Loucy (cell line): ENCODE measurements around the gene CPNE9.

Source experiments
- H2AFZ ChIP-seq: fragments of 200-600 bp; sonication (generic); 2 replicates; pipeline ENCODE4 v1.6.0; 2016; ENCODE audit warnings: antibody characterized with exemption, mild to moderate bottlenecking, low read length, moderate library complexity
- H3F3A ChIP-seq: fragments of 200-600 bp; 2 replicates; pipeline ENCODE4 v1.6.0; 2016; ENCODE audit warnings: antibody characterized with exemption, low read depth, mild to moderate bottlenecking
- H3K27me3 ChIP-seq: fragments of 200-600 bp; sonication (generic); 2 replicates; pipeline ENCODE4 v1.6.1; 2014; ENCODE audit warnings: low read length, mild to moderate bottlenecking; ENCODE audit not compliant: insufficient read depth, poor library complexity, severe bottlenecking
- H3K36me3 ChIP-seq: fragments of 200-600 bp; sonication (generic); 2 replicates; pipeline ENCODE4 v1.6.1; 2016; ENCODE audit warnings: low read length; ENCODE audit not compliant: insufficient read depth
- H3K4me1 ChIP-seq: fragments of 200-600 bp; sonication (generic); 2 replicates; pipeline ENCODE4 v1.5.1; 2014; ENCODE audit warnings: low read length, mild to moderate bottlenecking; ENCODE audit not compliant: insufficient read depth, poor library complexity, severe bottlenecking
- H3K4me2 ChIP-seq: fragments of 200-600 bp; sonication (generic); 2 replicates; pipeline ENCODE4 v1.6.0; 2014; ENCODE audit warnings: antibody characterized with exemption, low read length, low read depth, mild to moderate bottlenecking; ENCODE audit not compliant: poor library complexity, severe bottlenecking
- H3K4me3 ChIP-seq: fragments of 200-600 bp; sonication (generic); 2 replicates; pipeline ENCODE4 v1.5.1; 2014; ENCODE audit warnings: low read length, mild to moderate bottlenecking, mixed read lengths; ENCODE audit not compliant: poor library complexity, severe bottlenecking
- H3K79me2 ChIP-seq: fragments of 200-600 bp; sonication (generic); 2 replicates; pipeline ENCODE4 v1.6.1; 2014; ENCODE audit warnings: low read length; ENCODE audit not compliant: insufficient read depth
- H3K9ac ChIP-seq: fragments of 200-600 bp; sonication (generic); 2 replicates; pipeline ENCODE4 v1.6.0; 2014; ENCODE audit warnings: mild to moderate bottlenecking, low read depth, low read length, moderate library complexity; ENCODE audit not compliant: poor library complexity, severe bottlenecking
- H3K9me2 ChIP-seq: fragments of 200-600 bp; sonication (generic); replicated peaks from 2 replicates; pipeline ENCODE4 v1.6.1; 2016; ENCODE audit warnings: low read depth, low read length, mixed read lengths
- H3K9me3 ChIP-seq: fragments of 200-600 bp; sonication (generic); 2 replicates; pipeline ENCODE4 v1.6.1; 2014; ENCODE audit warnings: mild to moderate bottlenecking, antibody characterized with exemption, low read length, low read depth; ENCODE audit not compliant: insufficient read depth
- H4K20me1 ChIP-seq: fragments of 200-600 bp; sonication (generic); 2 replicates; pipeline ENCODE4 v1.6.0; 2014; ENCODE audit warnings: antibody characterized with exemption, low read length, mild to moderate bottlenecking; ENCODE audit not compliant: insufficient read depth, poor library complexity, severe bottlenecking
- CTCF ChIP-seq: fragments of 200-600 bp; sonication (generic); conservative IDR thresholded peaks from 2 replicates; pipeline ENCODE4 v1.5.1; 2014; ENCODE audit warnings: mild to moderate bottlenecking, antibody characterized with exemption, low read length
- EZH2phosphoT487 ChIP-seq: fragments of 200-600 bp; IDR thresholded peaks from 2 replicates; pipeline ENCODE4 v1.6.1; 2018; ENCODE audit warnings: antibody characterized with exemption, mild to moderate bottlenecking, moderate library complexity, borderline replicate concordance

CPNE9 gene

DNA sequence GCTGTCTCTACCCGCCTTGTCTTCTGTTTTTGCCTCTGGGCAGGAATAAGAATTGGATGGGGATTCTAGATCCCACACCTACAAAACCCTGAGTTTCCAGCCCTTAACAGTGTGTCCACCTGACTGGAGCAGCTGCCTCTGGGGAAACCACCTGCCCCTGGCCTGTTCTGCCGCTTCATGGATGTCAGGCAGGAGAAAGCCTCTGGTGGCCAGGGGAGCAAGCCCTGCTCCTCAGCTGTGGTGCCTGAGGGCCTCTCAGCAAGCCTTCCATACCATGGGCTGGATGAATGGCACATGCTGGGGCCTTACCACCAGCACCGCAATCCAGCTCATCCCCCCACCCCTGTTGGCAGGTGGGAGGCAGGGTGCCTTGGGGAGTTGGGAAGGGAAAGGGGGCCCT, 5.3 kb upstream of the CPNE9 start:
- Histone ChIP-seq H3K4me1 (no peaks in the 10 kb centered on the region), H3K4me3 (no peak overlapping the region), H3K9me3 (no peaks in the 10 kb centered on the region), H3K9ac (no peak overlapping the region), H3K36me3 (peaks cover 13% of the 10 kb centered on the region; the same call in 1 of the 2 replicates), H3F3A (no peaks in the 10 kb centered on the region), H2AFZ (no peak overlapping the region), H3K79me2 (no peaks in the 10 kb centered on the region), H3K27me3 (no peaks in the 10 kb centered on the region), H4K20me1 (no peaks in the 10 kb centered on the region), H3K4me2 (no peak overlapping the region), H3K9me2 (no peaks in the 10 kb centered on the region)
- no peak for TF ChIP-seq EZH2phosphoT487
- no peak for TF ChIP-seq CTCF

DNA sequence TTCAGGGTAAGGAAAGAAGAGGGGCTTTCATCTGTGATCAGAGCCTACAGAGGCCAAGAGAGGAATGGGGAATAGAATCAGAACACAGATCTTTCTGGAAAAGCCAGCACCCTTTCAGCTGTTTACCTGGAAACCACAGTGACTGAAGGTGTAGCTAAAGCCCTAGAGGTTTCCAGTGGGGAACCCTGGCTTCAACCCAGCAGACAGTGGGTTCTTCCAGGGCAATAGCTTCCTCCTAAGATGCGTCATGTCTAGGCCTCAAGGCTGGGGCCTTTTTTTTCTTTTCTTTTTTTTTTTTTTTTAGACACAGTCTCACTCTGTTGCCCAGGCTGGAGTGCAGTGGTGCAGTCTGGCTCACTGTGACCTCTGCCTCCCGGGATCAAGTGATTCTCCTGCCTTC, 3.1 kb upstream of the CPNE9 start:
- H3K4me1 ChIP-seq = no peaks in the 10 kb centered on the region
- no peaks in the 10 kb centered on the region for H3F3A ChIP-seq
- no peak overlapping the region for H3K9ac ChIP-seq
- no peaks in the 10 kb centered on the region for H3K9me3 ChIP-seq
- no peak overlapping the region for H3K4me3 ChIP-seq
- H4K20me1 ChIP-seq = no peaks in the 10 kb centered on the region
- no peaks in the 10 kb centered on the region for H3K9me2 ChIP-seq
- H3K4me2 ChIP-seq = no peak overlapping the region
- H2AFZ ChIP-seq = no peak overlapping the region
- no peaks in the 10 kb centered on the region for H3K79me2 ChIP-seq
- H3K36me3 ChIP-seq = peaks cover 13% of the 10 kb centered on the region; the same call in 1 of the 2 replicates
- H3K27me3 ChIP-seq = no peaks in the 10 kb centered on the region
- no peak for TF ChIP-seq CTCF
- TF ChIP-seq EZH2phosphoT487 = no peak

GRCh38 chr3:9701006-9701405, 2.6 kb upstream of the CPNE9 start:
- TF ChIP-seq CTCF (no peak), EZH2phosphoT487 (no peak)
- Histone ChIP-seq H3K4me2 (no peak overlapping the region), H3K36me3 (peaks cover 13% of the 10 kb centered on the region; the same call in 1 of the 2 replicates), H3K4me1 (no peaks in the 10 kb centered on the region), H3K79me2 (no peaks in the 10 kb centered on the region), H4K20me1 (no peaks in the 10 kb centered on the region), H3K9me3 (no peaks in the 10 kb centered on the region), H2AFZ (no peak overlapping the region), H3K9me2 (no peaks in the 10 kb centered on the region), H3K9ac (no peak overlapping the region), H3K4me3 (no peak overlapping the region), H3F3A (no peaks in the 10 kb centered on the region), H3K27me3 (no peaks in the 10 kb centered on the region)
